Esophagus squamous epithelium (tissue), 4 donors: ENCODE data around the gene ATP10D.

ENCODE experiments used
- POLR2A ChIP-seq, 4 donors: fragments of 450-650 bp; IDR thresholded peaks; one replicate each; pipeline ENCODE4 v1.6.1; 2017; ENCODE audit warnings: antibody characterized with exemption in 4 of 4, mild to moderate bottlenecking in 4 of 4, moderate library complexity in 3 of 4
- TF ChIP-seq, protein P1 (sequence below), 6 experiments: fragments of 450-650 bp in 4 of 6; fragments of 200-600 bp in 2 of 6; sonication (generic) in 2 of 6; IDR thresholded peaks; one replicate each; pipeline ENCODE4 v1.5.1; 2016 to 2019; ENCODE audit warnings: antibody characterized with exemption in 6 of 6, mild to moderate bottlenecking in 4 of 6, moderate library complexity in 4 of 6

- TF ChIP-seq, protein P1, sequence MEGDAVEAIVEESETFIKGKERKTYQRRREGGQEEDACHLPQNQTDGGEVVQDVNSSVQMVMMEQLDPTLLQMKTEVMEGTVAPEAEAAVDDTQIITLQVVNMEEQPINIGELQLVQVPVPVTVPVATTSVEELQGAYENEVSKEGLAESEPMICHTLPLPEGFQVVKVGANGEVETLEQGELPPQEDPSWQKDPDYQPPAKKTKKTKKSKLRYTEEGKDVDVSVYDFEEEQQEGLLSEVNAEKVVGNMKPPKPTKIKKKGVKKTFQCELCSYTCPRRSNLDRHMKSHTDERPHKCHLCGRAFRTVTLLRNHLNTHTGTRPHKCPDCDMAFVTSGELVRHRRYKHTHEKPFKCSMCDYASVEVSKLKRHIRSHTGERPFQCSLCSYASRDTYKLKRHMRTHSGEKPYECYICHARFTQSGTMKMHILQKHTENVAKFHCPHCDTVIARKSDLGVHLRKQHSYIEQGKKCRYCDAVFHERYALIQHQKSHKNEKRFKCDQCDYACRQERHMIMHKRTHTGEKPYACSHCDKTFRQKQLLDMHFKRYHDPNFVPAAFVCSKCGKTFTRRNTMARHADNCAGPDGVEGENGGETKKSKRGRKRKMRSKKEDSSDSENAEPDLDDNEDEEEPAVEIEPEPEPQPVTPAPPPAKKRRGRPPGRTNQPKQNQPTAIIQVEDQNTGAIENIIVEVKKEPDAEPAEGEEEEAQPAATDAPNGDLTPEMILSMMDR (IDR thresholded peaks at IDR 0.05): no peak
- TF ChIP-seq POLR2A (IDR thresholded peaks at IDR 0.05): no peak
Measured at GRCh38 chr4:47566566-47566965, 81.5 kb downstream of the ATP10D start.
